Ovary (tissue), 9 donors: ENCODE results near the gene PCBP2. TPM values are rescaled to one million over a fixed set of nuclear protein-coding genes. Genes with fewer than 3 reads are reported as not detected.
"Not testable (repeated sequence)": the region's sequence is repeated elsewhere in the genome, so short reads cannot be mapped to it uniquely, and the experiment has no call there.

Experiments used
- DNase-seq, 5 donors: peaks; one replicate each; pipeline ENCODE4 v3.0.0-alpha.2; 2019 to 2020
- H3K27ac ChIP-seq, 2 donors: fragments of 200-600 bp; one replicate each; pipeline versions ENCODE4 v1.5.1 to v1.8.0; 2019 to 2022
- H3K27me3 ChIP-seq: fragments of 200-600 bp; one replicate; pipeline ENCODE4 v1.8.0; 2022
- H3K36me3 ChIP-seq: fragments of 200-600 bp; sonication (generic); one replicate; pipeline ENCODE4 v1.5.1; 2019
- H3K4me1 ChIP-seq: one replicate; pipeline ENCODE4 v1.8.1; 2013; ENCODE audit warnings: mild to moderate bottlenecking, moderate library complexity; ENCODE audit not compliant: insufficient read depth
- H3K4me3 ChIP-seq: fragments of 200-600 bp; sonication (generic); one replicate; pipeline ENCODE4 v1.5.1; 2017
- H3K9me3 ChIP-seq, 2 donors: fragments of 200-600 bp in 1 of 2; sonication (generic) in 1 of 2; one replicate each; pipeline versions ENCODE4 v1.5.1 to v1.8.1; 2013 to 2019; ENCODE audit warnings: mild to moderate bottlenecking in 1 of 2, moderate library complexity in 1 of 2
- EP300 ChIP-seq: sonication (generic); formaldehyde crosslinking; IDR thresholded peaks from one replicate; pipeline ENCODE4 v1.6.1; 2017; ENCODE audit warnings: antibody characterized with exemption
- POLR2A ChIP-seq: fragments of 450-650 bp; IDR thresholded peaks from one replicate; pipeline ENCODE4 v1.6.1; 2017; ENCODE audit warnings: antibody characterized with exemption, mild to moderate bottlenecking, moderate library complexity
- WGBS, 3 donors: extraction: QIAGEN DNeasy Blood & Tissue Kit in 1 of 3; methylation state at CpG; one replicate each; pipeline versions ENCODE4 v1.1.5 to v1.1.7; 2013 to 2017; 5-methylcytosine and 5-hydroxymethylcytosine counted together
- intact Hi-C, 4 donors: fragments of 100-400 bp; cut with DNase I; formaldehyde crosslinking; loops; one replicate each; pipeline versions ENCODE4 v1.11.0 to v1.15.1; 2022 to 2023
- polyA plus RNA-seq, 2 donors: library from polyadenylated mRNA; stranded (reverse); fragments of 200-250 nt in 1 of 2; fragments of 350-450 nt in 1 of 2; fragmentation: Illumina TruSeq in 1 of 2; extraction: RNeasy Lipid Tissue Mini Kit (QIAGEN cat#74804) in 1 of 2; gene quantifications; one replicate each; pipeline ENCODE4 v1.2.3, GENCODE V29; 2013 to 2014
- total RNA-seq, 7 donors: library from RNA; depleted of rRNA in 2 of 7; stranded (reverse); fragments of >200 nt in 2 of 7; fragmentation: NEBNext Ultra II Directional in 3 of 7; extraction: Animal tissue kit (Norgen Biotek cat#: 25700) in 3 of 7; gene quantifications; one replicate each; pipeline versions ENCODE4 v1.1.0 to v1.2.4, GENCODE V29; 2016 to 2023
- TF ChIP-seq, protein P1 (sequence below), 3 donors: fragments of 450-650 bp in 2 of 3; fragments of 200-600 bp in 1 of 3; IDR thresholded peaks; one replicate each; pipeline versions ENCODE4 v1.5.1 to v1.8.0; 2016 to 2022; ENCODE audit warnings: antibody characterized with exemption in 3 of 3, mild to moderate bottlenecking in 1 of 3
- donor health status: DM: no; HTN: no; CAD: no; lungs with moderate emphysema.
- donor health status: DM: no; HTN: no; CAD: no.
- donor health status: Bipolar disorder and iron deficiency.
- donor health status: DM: yes; HTN: yes; CAD: no.
- donor health status: DM: no; HTN: no; CAD: no.
- donor health status: DM: yes; HTN: yes; CAD: no.

PCBP2 gene
- total and polyA plus RNA-seq, 9 donors, result 413 to 1,354 (median 948) TPM

DNA sequence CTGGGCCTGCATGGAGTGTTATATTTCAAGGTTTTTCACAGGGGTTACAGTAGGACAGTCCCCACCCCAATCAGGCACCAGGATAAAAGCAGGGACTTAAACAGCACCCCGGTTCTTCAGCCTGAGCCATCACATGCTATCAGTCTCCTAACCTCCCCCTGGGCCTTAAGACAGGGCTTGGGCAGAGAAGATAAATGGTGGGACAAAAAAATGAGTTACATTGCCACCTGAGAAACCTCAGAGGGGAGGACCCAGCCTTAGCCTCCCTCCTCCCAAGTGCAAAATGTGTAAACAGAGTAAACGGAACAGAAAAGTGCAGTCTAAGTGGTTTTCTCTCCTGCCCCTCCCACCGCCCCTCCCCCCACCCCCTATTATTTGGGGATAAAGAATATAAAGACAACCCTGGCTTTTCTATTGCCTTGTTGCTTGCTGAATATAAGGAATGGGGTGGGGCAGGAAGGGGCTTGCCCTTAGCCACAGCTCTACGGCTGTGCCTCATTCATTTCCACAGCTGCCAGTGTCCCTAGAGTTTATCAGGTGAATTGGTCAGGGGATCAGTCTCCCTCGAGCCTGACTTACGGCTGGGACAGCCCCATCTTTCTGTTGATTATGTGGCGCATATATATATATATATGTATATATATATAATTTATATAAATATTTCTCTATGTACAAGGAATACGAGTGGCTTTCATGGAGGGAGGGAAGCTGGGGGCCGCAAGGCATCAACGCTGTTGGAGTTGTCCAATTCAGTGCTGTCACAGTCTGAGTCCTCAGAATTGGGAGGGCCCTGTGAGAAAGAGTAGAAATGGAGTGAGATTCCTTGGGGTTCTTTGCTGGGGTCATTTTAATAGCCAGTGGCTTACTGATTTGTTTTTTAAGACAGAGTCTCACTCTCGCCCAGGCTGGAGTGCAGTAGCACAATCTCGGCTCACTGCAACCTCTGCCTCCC is 28.9 kb downstream of the PCBP2 start:
- intact Hi-C loops, result no loop called here
- H3K36me3 ChIP-seq, result no peaks in the 10 kb centered on the region
- H3K27ac ChIP-seq, result no peak overlapping the region
- H3K27me3 ChIP-seq, result no peaks in the 10 kb centered on the region
- WGBS, 3 donors, result 38 to 51% (median 49%) methylated on average over 12 of the region's 12 CpGs
- peaks cover 2% of the 10 kb centered on the region for H3K4me1 ChIP-seq
- no peaks in the 10 kb centered on the region for H3K9me3 ChIP-seq
- DNase-seq, result no peak
- TF ChIP-seq EP300 (no peak), POLR2A (no peak)
- TF ChIP-seq, protein P1, sequence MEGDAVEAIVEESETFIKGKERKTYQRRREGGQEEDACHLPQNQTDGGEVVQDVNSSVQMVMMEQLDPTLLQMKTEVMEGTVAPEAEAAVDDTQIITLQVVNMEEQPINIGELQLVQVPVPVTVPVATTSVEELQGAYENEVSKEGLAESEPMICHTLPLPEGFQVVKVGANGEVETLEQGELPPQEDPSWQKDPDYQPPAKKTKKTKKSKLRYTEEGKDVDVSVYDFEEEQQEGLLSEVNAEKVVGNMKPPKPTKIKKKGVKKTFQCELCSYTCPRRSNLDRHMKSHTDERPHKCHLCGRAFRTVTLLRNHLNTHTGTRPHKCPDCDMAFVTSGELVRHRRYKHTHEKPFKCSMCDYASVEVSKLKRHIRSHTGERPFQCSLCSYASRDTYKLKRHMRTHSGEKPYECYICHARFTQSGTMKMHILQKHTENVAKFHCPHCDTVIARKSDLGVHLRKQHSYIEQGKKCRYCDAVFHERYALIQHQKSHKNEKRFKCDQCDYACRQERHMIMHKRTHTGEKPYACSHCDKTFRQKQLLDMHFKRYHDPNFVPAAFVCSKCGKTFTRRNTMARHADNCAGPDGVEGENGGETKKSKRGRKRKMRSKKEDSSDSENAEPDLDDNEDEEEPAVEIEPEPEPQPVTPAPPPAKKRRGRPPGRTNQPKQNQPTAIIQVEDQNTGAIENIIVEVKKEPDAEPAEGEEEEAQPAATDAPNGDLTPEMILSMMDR (IDR thresholded peaks at IDR 0.05), result no peak
- no peak overlapping the region for H3K4me3 ChIP-seq

- H3K4me3 ChIP-seq, H3K27me3 ChIP-seq, H3K4me1 ChIP-seq, intact Hi-C loops, H3K9me3 ChIP-seq, H3K36me3 ChIP-seq, H3K27ac ChIP-seq: not testable (repeated sequence)
- 14 to 21% (median 18%) methylated on average over 6 of the region's 6 CpGs for WGBS, 3 donors
- peak in 2 of 5 donors; percentile 38 to 62 for DNase-seq
These were observed 29.6 kb downstream of the PCBP2 start for GRCh38 chr12:53481458-53481857.

- intact Hi-C loops, result no loop called here
- H3K27ac ChIP-seq, result no peak overlapping the region
- peaks cover 2% of the 10 kb centered on the region for H3K4me1 ChIP-seq
- DNase-seq, result peak in 1 of 5 donors; percentile 17
- H3K27me3 ChIP-seq, result no peaks in the 10 kb centered on the region
- 56 to 69% (median 68%) methylated on average over 9 of the region's 9 CpGs for WGBS, 3 donors
- no peaks in the 10 kb centered on the region for H3K9me3 ChIP-seq
- TF ChIP-seq, protein P1 (IDR thresholded peaks at IDR 0.05), result no peak
- TF ChIP-seq POLR2A (no peak), EP300 (no peak)
- no peak overlapping the region for H3K4me3 ChIP-seq
- H3K36me3 ChIP-seq, result no peaks in the 10 kb centered on the region
These were observed 30.2 kb downstream of the PCBP2 start for GRCh38 chr12:53481939-53482586.

DNA sequence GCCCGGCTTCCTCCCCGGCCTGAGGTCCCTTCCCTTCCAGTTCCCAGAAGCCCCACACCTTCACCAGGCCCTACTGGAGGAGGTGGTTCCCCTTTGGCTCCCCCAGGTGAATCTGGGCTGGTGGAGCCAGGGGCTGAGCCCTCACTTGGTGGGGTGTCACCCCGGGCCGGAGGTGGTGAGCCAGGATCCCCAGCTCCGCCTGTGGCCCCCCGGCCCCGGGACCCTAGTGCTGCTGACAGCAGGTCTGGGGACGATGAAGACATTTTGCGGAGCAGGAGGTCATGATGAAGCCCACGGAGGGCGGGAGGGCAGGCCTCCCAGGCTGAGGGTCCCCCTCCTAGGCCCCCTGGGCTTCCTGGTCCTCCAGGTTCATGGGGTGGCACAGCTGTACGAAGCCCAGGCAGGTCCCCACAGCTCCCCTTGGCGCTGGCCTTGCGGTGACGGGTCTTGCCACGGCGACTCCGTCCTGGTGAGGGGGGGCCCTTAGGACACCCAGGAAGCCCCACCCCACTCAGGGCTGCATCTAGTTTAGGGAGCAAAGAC is 30.8 kb downstream of the PCBP2 start:
- Histone ChIP-seq H3K27ac (no peak overlapping the region), H3K9me3 (no peaks in the 10 kb centered on the region), H3K36me3 (no peaks in the 10 kb centered on the region), H3K27me3 (no peaks in the 10 kb centered on the region), H3K4me3 (no peak overlapping the region), H3K4me1 (peaks cover 2% of the 10 kb centered on the region)
- WGBS, 3 donors, result 66 to 73% (median 68%) methylated on average over 10 to 18 of the region's 18 CpGs
- peak in 2 of 5 donors; percentile 37 to 39 for DNase-seq
- intact Hi-C loops, result no loop called here
- TF ChIP-seq POLR2A (no peak), EP300 (no peak)
- TF ChIP-seq, protein P1 (IDR thresholded peaks at IDR 0.05), result no peak
